SK-N-SH treated with all-trans-retinoic acid at 6 μM for 48 hours (cell line): ENCODE results near the gene ACP3.

Experiments
- ATAC-seq: fragments of 200-7000 bp; cut with Tn5 transposase; 3 replicates; pipeline ENCODE4 v1.9.1; 2020; ENCODE audit warnings: mild to moderate bottlenecking, moderate library complexity
- ARNTL ChIP-seq: fragments of 450-650 bp; formaldehyde crosslinking; IDR thresholded peaks from 2 replicates; pipeline ENCODE4 v1.5.0; 2020; ENCODE audit warnings: low read depth, mild to moderate bottlenecking, moderate library complexity, borderline replicate concordance
- BACH2 ChIP-seq: fragments of 250-450 bp; sonication (Bioruptor Pico); IDR thresholded peaks from 2 replicates; pipeline ENCODE4 v1.9.0; 2021; ENCODE audit warnings: mild to moderate bottlenecking, borderline replicate concordance
- CSDC2 ChIP-seq: fragments of 250-450 bp; sonication (Bioruptor Pico); IDR thresholded peaks from 2 replicates; pipeline ENCODE4 v1.5.0; 2020; ENCODE audit warnings: mild to moderate bottlenecking, moderate library complexity
- ESRRG ChIP-seq: fragments of 250-450 bp; sonication (Bioruptor Pico); IDR thresholded peaks from 2 replicates; pipeline ENCODE4 v1.6.1; 2021; ENCODE audit warnings: mild to moderate bottlenecking
- GLIS3 ChIP-seq: fragments of 250-450 bp; sonication (Bioruptor Pico); IDR thresholded peaks from 2 replicates; pipeline ENCODE4 v1.5.0; 2020; ENCODE audit warnings: mild to moderate bottlenecking, moderate library complexity
- ISL1 ChIP-seq: fragments of 250-450 bp; sonication (Bioruptor Pico); IDR thresholded peaks from 2 replicates; pipeline ENCODE4 v2.1.2; 2022; ENCODE audit warnings: mild to moderate bottlenecking, moderate library complexity
- OSR1 ChIP-seq: fragments of 250-450 bp; sonication (Bioruptor Pico); IDR thresholded peaks from 2 replicates; pipeline ENCODE4 v1.8.0; 2022; ENCODE audit warnings: moderate library complexity, mild to moderate bottlenecking, inconsistent platforms
- PPARA ChIP-seq: fragments of 250-450 bp; sonication (Bioruptor Pico); IDR thresholded peaks from 2 replicates; pipeline ENCODE4 v1.5.0; 2020; ENCODE audit warnings: mild to moderate bottlenecking, borderline replicate concordance
- RARB ChIP-seq: fragments of 250-450 bp; sonication (Bioruptor Pico); IDR thresholded peaks from 2 replicates; pipeline ENCODE4 v1.8.0; 2021; ENCODE audit warnings: mild to moderate bottlenecking, moderate library complexity
- SNAI2 ChIP-seq: fragments of 250-450 bp; sonication (Bioruptor Pico); IDR thresholded peaks from 2 replicates; pipeline ENCODE4 v1.5.0; 2020; ENCODE audit warnings: mild to moderate bottlenecking, moderate library complexity
- TCF4 ChIP-seq: fragments of 250-450 bp; sonication (Bioruptor Pico); IDR thresholded peaks from 2 replicates; pipeline ENCODE4 v1.8.0; 2021; ENCODE audit warnings: mild to moderate bottlenecking, moderate library complexity, borderline replicate concordance
- TOX ChIP-seq: fragments of 250-450 bp; sonication (Bioruptor Pico); IDR thresholded peaks from 2 replicates; pipeline ENCODE4 v1.8.0; 2021; ENCODE audit warnings: mild to moderate bottlenecking, moderate library complexity, borderline replicate concordance
- ZC3H10 ChIP-seq: fragments of 250-450 bp; sonication (Bioruptor Pico); IDR thresholded peaks from 2 replicates; pipeline ENCODE4 v1.5.1; 2021; ENCODE audit warnings: mild to moderate bottlenecking, moderate library complexity
- ZFP30 ChIP-seq: fragments of 450-650 bp; formaldehyde crosslinking; IDR thresholded peaks from 2 replicates; pipeline ENCODE4 v1.5.0; 2022; ENCODE audit warnings: mild to moderate bottlenecking, moderate library complexity
- ZNF70 ChIP-seq: fragments of 450-650 bp; formaldehyde crosslinking; IDR thresholded peaks from 2 replicates; pipeline ENCODE4 v1.5.0; 2020; ENCODE audit warnings: mild to moderate bottlenecking, moderate library complexity
- ZNF8 ChIP-seq: fragments of 450-650 bp; formaldehyde crosslinking; IDR thresholded peaks from 2 replicates; pipeline ENCODE4 v1.5.0; 2020; ENCODE audit warnings: mild to moderate bottlenecking, moderate library complexity
- TF ChIP-seq, protein P1 (sequence below): fragments of 250-450 bp; sonication (Bioruptor Pico); IDR thresholded peaks from 2 replicates; pipeline ENCODE4 v1.5.0; 2020; ENCODE audit warnings: mild to moderate bottlenecking, moderate library complexity
- TF ChIP-seq, protein P2 (sequence below): fragments of 250-450 bp; sonication (Bioruptor Pico); IDR thresholded peaks from 2 replicates; pipeline ENCODE4 v1.5.1; 2020; ENCODE audit warnings: low read depth, mild to moderate bottlenecking, moderate library complexity
- TF ChIP-seq, protein P3 (sequence below): fragments of 250-450 bp; sonication (Bioruptor Pico); IDR thresholded peaks from 2 replicates; pipeline ENCODE4 v1.8.0; 2020; ENCODE audit warnings: mild to moderate bottlenecking, moderate library complexity, borderline replicate concordance
- TF ChIP-seq, protein P4 (sequence below): fragments of 250-450 bp; sonication (Bioruptor Pico); IDR thresholded peaks from 2 replicates; pipeline ENCODE4 v1.5.1; 2021; ENCODE audit warnings: mild to moderate bottlenecking, moderate library complexity
- TF ChIP-seq, protein P5 (sequence below): fragments of 250-450 bp; sonication (Bioruptor Pico); IDR thresholded peaks from 2 replicates; pipeline ENCODE4 v1.8.0; 2021; ENCODE audit warnings: low read depth, mild to moderate bottlenecking, moderate library complexity, borderline replicate concordance

The ACP3 gene

DNA sequence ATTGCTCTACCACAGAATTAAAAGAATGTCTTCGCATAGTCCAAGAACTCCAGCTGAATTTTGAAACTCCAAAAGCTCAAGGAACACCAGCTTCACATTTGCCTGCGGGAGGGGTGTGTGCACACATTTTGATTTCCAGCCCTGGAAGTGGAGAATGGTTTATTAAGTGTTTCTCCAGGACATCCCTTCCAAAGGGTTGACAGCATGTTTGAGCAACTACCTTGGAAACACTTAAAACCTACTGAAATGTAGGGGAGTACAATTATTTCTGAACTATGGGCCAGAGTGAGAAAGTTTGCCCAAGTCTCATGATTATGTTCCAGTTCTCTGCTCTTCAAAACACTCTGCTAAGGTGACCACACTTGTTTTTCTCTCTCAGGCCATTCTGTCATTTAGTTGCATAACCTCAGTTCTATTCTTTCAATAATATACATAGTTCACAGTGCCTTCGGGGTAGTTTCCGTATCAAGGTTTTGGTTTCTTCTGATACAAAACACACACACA is 7.9 kb downstream of the ACP3 start:
- TF ChIP-seq, protein P1, sequence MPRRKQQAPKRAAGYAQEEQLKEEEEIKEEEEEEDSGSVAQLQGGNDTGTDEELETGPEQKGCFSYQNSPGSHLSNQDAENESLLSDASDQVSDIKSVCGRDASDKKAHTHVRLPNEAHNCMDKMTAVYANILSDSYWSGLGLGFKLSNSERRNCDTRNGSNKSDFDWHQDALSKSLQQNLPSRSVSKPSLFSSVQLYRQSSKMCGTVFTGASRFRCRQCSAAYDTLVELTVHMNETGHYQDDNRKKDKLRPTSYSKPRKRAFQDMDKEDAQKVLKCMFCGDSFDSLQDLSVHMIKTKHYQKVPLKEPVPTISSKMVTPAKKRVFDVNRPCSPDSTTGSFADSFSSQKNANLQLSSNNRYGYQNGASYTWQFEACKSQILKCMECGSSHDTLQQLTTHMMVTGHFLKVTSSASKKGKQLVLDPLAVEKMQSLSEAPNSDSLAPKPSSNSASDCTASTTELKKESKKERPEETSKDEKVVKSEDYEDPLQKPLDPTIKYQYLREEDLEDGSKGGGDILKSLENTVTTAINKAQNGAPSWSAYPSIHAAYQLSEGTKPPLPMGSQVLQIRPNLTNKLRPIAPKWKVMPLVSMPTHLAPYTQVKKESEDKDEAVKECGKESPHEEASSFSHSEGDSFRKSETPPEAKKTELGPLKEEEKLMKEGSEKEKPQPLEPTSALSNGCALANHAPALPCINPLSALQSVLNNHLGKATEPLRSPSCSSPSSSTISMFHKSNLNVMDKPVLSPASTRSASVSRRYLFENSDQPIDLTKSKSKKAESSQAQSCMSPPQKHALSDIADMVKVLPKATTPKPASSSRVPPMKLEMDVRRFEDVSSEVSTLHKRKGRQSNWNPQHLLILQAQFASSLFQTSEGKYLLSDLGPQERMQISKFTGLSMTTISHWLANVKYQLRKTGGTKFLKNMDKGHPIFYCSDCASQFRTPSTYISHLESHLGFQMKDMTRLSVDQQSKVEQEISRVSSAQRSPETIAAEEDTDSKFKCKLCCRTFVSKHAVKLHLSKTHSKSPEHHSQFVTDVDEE = no peak
- TF ChIP-seq GLIS3 (CRISPR knock-in tag) = no peak
- TF ChIP-seq ISL1 = no peak
- TF ChIP-seq TOX (CRISPR knock-in tag) = no peak
- TF ChIP-seq ESRRG = no peak
- TF ChIP-seq ARNTL (CRISPR knock-in tag) = no peak
- no peak for TF ChIP-seq PPARA (CRISPR knock-in tag)
- no peak for TF ChIP-seq ZC3H10 (CRISPR knock-in tag)
- TF ChIP-seq ZFP30 = no peak
- no peak for TF ChIP-seq OSR1
- TF ChIP-seq, protein P2, sequence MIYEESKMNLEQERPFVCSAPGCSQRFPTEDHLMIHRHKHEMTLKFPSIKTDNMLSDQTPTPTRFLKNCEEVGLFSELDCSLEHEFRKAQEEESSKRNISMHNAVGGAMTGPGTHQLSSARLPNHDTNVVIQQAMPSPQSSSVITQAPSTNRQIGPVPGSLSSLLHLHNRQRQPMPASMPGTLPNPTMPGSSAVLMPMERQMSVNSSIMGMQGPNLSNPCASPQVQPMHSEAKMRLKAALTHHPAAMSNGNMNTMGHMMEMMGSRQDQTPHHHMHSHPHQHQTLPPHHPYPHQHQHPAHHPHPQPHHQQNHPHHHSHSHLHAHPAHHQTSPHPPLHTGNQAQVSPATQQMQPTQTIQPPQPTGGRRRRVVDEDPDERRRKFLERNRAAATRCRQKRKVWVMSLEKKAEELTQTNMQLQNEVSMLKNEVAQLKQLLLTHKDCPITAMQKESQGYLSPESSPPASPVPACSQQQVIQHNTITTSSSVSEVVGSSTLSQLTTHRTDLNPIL = no peak
- TF ChIP-seq, protein P3, sequence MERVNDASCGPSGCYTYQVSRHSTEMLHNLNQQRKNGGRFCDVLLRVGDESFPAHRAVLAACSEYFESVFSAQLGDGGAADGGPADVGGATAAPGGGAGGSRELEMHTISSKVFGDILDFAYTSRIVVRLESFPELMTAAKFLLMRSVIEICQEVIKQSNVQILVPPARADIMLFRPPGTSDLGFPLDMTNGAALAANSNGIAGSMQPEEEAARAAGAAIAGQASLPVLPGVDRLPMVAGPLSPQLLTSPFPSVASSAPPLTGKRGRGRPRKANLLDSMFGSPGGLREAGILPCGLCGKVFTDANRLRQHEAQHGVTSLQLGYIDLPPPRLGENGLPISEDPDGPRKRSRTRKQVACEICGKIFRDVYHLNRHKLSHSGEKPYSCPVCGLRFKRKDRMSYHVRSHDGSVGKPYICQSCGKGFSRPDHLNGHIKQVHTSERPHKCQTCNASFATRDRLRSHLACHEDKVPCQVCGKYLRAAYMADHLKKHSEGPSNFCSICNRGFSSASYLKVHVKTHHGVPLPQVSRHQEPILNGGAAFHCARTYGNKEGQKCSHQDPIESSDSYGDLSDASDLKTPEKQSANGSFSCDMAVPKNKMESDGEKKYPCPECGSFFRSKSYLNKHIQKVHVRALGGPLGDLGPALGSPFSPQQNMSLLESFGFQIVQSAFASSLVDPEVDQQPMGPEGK = no peak
- TF ChIP-seq RARB (CRISPR knock-in tag) = no peak
- TF ChIP-seq, protein P4, sequence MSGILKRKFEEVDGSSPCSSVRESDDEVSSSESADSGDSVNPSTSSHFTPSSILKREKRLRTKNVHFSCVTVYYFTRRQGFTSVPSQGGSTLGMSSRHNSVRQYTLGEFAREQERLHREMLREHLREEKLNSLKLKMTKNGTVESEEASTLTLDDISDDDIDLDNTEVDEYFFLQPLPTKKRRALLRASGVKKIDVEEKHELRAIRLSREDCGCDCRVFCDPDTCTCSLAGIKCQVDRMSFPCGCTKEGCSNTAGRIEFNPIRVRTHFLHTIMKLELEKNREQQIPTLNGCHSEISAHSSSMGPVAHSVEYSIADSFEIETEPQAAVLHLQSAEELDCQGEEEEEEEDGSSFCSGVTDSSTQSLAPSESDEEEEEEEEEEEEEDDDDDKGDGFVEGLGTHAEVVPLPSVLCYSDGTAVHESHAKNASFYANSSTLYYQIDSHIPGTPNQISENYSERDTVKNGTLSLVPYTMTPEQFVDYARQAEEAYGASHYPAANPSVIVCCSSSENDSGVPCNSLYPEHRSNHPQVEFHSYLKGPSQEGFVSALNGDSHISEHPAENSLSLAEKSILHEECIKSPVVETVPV (CRISPR knock-in tag) = no peak
- no peak for TF ChIP-seq SNAI2 (CRISPR knock-in tag)
- TF ChIP-seq ZNF8 = no peak
- TF ChIP-seq CSDC2 (CRISPR knock-in tag) = no peak
- no peak for TF ChIP-seq ZNF70 (CRISPR knock-in tag)
- no peak for TF ChIP-seq BACH2 (CRISPR knock-in tag)
- TF ChIP-seq TCF4 (CRISPR knock-in tag) = no peak
- ATAC-seq = no peak

DNA sequence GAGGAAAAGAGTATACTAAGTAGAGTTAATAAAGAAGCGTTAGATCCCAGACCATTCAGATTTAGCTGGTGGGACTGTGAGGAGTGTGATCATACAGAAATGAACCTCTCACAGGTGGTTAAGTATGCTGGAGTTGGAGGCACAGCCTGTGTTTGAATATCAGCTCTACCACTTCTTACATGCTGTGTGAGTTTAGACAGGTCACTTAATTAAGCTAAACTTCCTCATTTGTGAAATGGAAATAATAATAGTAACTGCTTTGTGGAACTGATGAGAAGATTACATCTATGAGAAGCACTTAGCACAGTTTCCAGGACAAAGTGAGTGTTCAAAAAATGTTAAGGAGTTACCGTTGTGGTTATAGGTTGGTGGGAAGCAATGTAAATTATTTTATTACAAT is 8.4 kb downstream of the ACP3 start:
- ATAC-seq = no peak
- TF ChIP-seq TOX (CRISPR knock-in tag) (no peak), ZNF70 (CRISPR knock-in tag) (no peak), CSDC2 (CRISPR knock-in tag) (no peak), ZFP30 (no peak), GLIS3 (CRISPR knock-in tag) (no peak)
- TF ChIP-seq, protein P4 (CRISPR knock-in tag) = no peak
- TF ChIP-seq, protein P5, sequence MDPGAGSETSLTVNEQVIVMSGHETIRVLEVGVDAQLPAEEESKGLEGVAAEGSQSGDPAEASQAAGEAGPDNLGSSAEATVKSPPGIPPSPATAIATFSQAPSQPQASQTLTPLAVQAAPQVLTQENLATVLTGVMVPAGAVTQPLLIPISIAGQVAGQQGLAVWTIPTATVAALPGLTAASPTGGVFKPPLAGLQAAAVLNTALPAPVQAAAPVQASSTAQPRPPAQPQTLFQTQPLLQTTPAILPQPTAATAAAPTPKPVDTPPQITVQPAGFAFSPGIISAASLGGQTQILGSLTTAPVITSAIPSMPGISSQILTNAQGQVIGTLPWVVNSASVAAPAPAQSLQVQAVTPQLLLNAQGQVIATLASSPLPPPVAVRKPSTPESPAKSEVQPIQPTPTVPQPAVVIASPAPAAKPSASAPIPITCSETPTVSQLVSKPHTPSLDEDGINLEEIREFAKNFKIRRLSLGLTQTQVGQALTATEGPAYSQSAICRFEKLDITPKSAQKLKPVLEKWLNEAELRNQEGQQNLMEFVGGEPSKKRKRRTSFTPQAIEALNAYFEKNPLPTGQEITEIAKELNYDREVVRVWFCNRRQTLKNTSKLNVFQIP (CRISPR knock-in tag) = no peak
- TF ChIP-seq, all 23 proteins: peak for 0
